ENCODE measurements around the gene BCL11B.

BCL11B gene

DNA sequence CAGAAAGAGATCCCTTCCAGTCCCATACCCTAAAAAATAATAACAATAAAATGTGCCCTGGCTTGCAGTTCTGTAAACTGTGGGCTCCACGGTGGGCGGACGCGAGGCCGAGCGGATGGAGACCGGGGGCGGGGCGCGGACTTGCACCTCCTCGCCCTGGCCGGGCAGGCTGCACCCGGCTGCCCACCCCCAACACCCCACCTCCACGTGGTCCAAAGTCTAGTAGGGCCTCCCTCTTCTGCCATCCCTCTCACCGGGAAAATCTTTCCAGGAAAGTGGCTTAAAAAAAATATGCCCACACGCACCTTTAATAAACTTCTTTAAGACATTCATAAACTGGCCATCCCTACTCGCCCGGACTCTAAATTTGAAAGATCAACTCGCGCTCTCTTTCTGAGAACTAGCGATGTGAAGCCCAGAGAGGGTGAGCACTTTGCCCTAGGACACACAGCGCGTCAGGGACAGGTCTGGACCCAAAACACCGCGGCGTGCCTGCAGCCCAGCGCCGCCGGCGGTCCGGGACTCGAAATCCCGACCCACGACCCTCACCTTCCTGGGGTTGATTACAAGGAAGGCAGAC is 1.9 kb upstream of the BCL11B start:
- peak overlapping the region; percentile 35 to 44 for H3K4me3 ChIP-seq (ENCODE audit: low read length in 2 of 2)
- H3K4me1 ChIP-seq (ENCODE audit: control insufficient read depth, insufficient read depth, low read length) = peaks cover 44% of the 10 kb centered on the region
- H3K27me3 ChIP-seq (ENCODE audit: control insufficient read depth in 1 of 2, insufficient read depth in 2 of 2, low read length in 2 of 2) = peaks cover 47 to 68% of the 10 kb centered on the region in 2 donors
- H3K9ac ChIP-seq (ENCODE audit: low read length in 2 of 2) = no peak overlapping the region
- no peaks in the 10 kb centered on the region for H3K36me3 ChIP-seq (ENCODE audit: control insufficient read depth in 2 of 2, insufficient read depth in 2 of 2, low read length in 2 of 2)
- no peaks in the 10 kb centered on the region for H3K9me3 ChIP-seq (ENCODE audit: control insufficient read depth in 2 of 2, low read length in 2 of 2)
- no peak overlapping the region for H3K27ac ChIP-seq (ENCODE audit: low read length)

DNA sequence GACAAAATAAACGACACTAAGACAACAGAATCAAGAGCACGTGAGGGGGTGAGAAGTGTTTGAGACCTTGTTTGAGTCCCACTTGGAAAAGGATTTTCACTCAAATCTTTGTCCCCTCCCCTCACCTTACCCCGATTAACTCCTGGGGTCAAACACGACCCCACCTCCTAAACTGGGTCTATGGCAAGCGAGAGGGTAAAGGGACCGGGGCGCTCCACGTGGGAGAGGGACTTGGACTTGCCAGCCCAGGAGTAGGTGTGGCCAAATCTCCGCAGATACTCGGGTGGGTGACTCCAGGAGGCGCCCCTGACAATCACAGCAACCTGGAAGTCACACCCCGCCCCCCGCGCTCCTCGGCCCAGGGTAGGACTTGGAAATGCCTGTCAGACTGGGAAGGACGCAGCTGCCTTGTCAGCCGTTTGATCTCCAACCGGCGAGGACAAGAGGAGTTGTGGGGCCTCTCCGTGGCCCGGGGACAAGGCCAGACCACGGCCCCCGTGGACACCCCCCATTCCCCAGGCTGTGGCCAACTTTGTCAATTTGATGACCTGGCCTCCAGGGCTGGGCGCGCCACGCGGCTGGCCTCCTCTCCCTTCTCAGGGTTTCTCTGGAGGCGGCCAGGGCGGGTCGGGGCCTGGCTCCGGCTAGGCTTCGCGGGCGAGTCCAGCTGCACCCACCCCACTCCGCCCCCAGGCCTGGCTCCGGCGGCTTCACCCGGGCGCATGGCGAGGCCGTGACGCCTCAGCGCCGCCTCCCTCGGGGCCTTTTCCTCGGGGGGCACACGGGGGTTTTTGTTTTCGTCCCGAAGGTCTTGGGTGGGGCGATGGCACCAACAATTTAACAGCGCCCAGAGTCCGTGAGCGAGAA is 1.1 kb upstream of the BCL11B start:
- Histone ChIP-seq H3K9ac (ENCODE audit: low read length in 2 of 2) (no peak overlapping the region), H3K4me3 (ENCODE audit: low read length in 2 of 2) (peak overlapping the region in 1 of 2 donors; percentile 44), H3K27me3 (ENCODE audit: control insufficient read depth in 1 of 2, insufficient read depth in 2 of 2, low read length in 2 of 2) (peaks cover 49 to 73% of the 10 kb centered on the region in 2 donors), H3K4me1 (ENCODE audit: control insufficient read depth, insufficient read depth, low read length) (peaks cover 44% of the 10 kb centered on the region), H3K9me3 (ENCODE audit: control insufficient read depth in 2 of 2, low read length in 2 of 2) (no peaks in the 10 kb centered on the region), H3K36me3 (ENCODE audit: control insufficient read depth in 2 of 2, insufficient read depth in 2 of 2, low read length in 2 of 2) (no peaks in the 10 kb centered on the region), H3K27ac (ENCODE audit: low read length) (no peak overlapping the region)

DNA sequence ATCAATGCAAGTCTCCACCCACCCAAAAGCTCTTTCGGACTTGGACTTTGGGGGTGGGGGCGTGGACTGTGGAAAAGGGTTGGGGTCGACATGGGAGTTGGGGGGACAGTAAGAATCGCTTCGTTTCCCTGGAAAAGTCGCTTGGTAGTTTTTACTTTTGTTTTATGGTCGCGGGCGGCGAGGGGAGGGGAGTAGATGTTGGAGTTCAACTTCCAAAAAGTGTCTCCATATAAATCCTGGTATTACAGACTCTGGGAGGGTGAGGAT is 568 bp upstream of the BCL11B start:
- Histone ChIP-seq H3K9ac (ENCODE audit: low read length in 2 of 2) (no peak overlapping the region), H3K4me1 (ENCODE audit: control insufficient read depth, insufficient read depth, low read length) (peaks cover 44% of the 10 kb centered on the region), H3K9me3 (ENCODE audit: control insufficient read depth in 2 of 2, low read length in 2 of 2) (no peaks in the 10 kb centered on the region), H3K27ac (ENCODE audit: low read length) (no peak overlapping the region), H3K36me3 (ENCODE audit: control insufficient read depth in 2 of 2, insufficient read depth in 2 of 2, low read length in 2 of 2) (no peaks in the 10 kb centered on the region), H3K27me3 (ENCODE audit: control insufficient read depth in 1 of 2, insufficient read depth in 2 of 2, low read length in 2 of 2) (peaks cover 51 to 77% of the 10 kb centered on the region in 2 donors), H3K4me3 (ENCODE audit: low read length in 2 of 2) (peak overlapping the region in 1 of 2 donors; percentile 55)

- Histone ChIP-seq H3K9ac (ENCODE audit: low read length in 2 of 2) (no peak overlapping the region), H3K4me3 (ENCODE audit: low read length in 2 of 2) (peak overlapping the region in 1 of 2 donors; percentile 55), H3K4me1 (ENCODE audit: control insufficient read depth, insufficient read depth, low read length) (peaks cover 44% of the 10 kb centered on the region), H3K36me3 (ENCODE audit: control insufficient read depth in 2 of 2, insufficient read depth in 2 of 2, low read length in 2 of 2) (no peaks in the 10 kb centered on the region), H3K27ac (ENCODE audit: low read length) (no peak overlapping the region), H3K27me3 (ENCODE audit: control insufficient read depth in 1 of 2, insufficient read depth in 2 of 2, low read length in 2 of 2) (peaks cover 46 to 80% of the 10 kb centered on the region in 2 donors), H3K9me3 (ENCODE audit: control insufficient read depth in 2 of 2, low read length in 2 of 2) (no peaks in the 10 kb centered on the region)
These were observed 616 bp downstream of the BCL11B start for GRCh38 chr14:99271221-99271941.

DNA sequence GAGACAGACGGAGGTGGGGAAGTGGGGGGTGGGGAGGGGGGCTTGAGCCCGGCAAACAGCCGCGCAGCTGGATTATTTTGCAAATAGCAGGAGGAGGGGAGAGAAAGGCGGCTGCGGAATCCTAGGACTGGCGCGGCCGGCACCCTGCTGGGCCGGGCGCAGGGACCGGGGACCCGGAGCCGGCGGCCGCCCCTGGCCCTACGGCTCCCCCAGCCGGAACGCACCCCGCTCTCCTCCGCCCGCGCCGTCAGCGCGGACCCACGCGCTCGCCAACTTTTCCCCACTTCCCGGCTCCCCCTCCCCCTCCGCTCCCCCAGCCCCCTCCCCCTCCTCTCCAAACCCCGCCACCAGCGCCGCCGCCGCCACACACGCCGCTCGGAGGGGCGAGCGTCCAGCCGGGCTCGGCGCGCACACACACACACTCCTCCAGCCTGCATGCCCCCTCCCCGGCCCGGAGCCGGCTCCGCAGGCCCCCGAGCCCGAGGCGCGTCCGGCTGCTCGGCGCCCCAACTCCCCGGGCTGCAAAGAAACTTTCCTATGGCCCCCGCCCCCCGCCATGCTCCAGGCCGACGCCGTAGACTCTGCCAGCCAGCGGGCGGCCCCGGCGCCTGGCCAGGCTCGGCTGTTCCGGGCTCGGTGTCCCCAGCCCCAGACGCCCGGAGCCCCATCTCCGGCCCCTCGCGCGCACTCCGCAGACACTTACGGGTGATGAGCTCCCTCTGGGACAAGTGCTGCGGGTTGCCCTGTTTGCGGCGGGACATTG is 1.4 kb downstream of the BCL11B start:
- H3K9ac ChIP-seq (ENCODE audit: low read length in 2 of 2) = no peak overlapping the region
- no peak overlapping the region for H3K4me3 ChIP-seq (ENCODE audit: low read length in 2 of 2)
- H3K27ac ChIP-seq (ENCODE audit: low read length) = no peak overlapping the region
- peaks cover 45 to 83% of the 10 kb centered on the region in 2 donors for H3K27me3 ChIP-seq (ENCODE audit: control insufficient read depth in 1 of 2, insufficient read depth in 2 of 2, low read length in 2 of 2)
- no peaks in the 10 kb centered on the region for H3K9me3 ChIP-seq (ENCODE audit: control insufficient read depth in 2 of 2, low read length in 2 of 2)
- peaks cover 44% of the 10 kb centered on the region for H3K4me1 ChIP-seq (ENCODE audit: control insufficient read depth, insufficient read depth, low read length)
- H3K36me3 ChIP-seq (ENCODE audit: control insufficient read depth in 2 of 2, insufficient read depth in 2 of 2, low read length in 2 of 2) = no peaks in the 10 kb centered on the region

GRCh38 chr14:99268810-99269707 is 2.9 kb downstream of the BCL11B start:
- H3K4me3 ChIP-seq (ENCODE audit: low read length in 2 of 2) = no peak overlapping the region
- peaks cover 35% of the 10 kb centered on the region for H3K4me1 ChIP-seq (ENCODE audit: control insufficient read depth, insufficient read depth, low read length)
- H3K9ac ChIP-seq (ENCODE audit: low read length in 2 of 2) = no peak overlapping the region
- no peaks in the 10 kb centered on the region for H3K9me3 ChIP-seq (ENCODE audit: control insufficient read depth in 2 of 2, low read length in 2 of 2)
- peaks cover 45 to 78% of the 10 kb centered on the region in 2 donors for H3K27me3 ChIP-seq (ENCODE audit: control insufficient read depth in 1 of 2, insufficient read depth in 2 of 2, low read length in 2 of 2)
- no peaks in the 10 kb centered on the region for H3K36me3 ChIP-seq (ENCODE audit: control insufficient read depth in 2 of 2, insufficient read depth in 2 of 2, low read length in 2 of 2)
- H3K27ac ChIP-seq (ENCODE audit: low read length) = no peak overlapping the region

DNA sequence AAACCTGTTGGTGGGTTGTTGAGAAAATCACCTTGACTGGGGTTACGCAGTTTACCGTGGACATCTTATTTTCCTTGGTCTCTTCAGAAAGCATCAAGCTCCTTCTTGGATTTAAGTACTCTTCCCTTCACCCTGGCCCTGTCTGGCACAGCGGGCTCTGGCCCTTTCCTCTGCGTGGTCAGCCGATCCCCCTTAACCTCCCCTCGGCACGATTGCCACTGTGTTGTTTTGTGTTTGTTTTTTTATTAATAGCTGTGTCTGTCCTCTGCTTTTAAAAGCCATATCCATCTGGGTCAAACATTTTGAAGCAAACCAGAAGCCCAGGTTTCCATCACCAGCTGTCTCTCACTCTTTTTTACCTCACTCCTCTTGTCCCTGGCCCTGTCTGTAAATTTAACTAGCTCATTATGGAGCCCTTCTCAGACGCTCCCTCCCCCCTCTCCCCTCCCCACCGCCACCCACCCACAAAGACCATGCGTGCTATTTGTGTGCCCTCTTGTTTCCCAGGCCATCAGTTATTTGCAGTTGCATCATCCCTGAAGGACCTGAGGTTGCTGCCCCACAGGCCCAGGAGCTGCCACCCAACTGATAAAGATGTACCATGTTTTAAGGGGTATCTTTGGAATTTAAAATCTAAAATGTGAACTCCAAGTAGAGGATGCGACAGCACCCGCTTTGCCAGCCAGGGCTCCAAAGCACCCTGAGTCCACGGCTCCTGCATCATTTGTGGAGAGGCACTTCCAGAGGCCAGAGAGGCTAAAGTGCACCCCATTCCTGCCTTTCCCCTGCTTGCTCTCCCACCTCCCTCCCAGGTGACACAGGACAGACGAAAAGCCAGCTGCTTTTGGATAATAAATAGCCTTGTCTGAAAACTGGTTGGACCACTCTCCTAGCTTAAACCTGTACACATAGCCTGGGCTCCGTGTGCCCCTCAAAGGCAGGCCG is 3.9 kb downstream of the BCL11B start:
- Histone ChIP-seq H3K4me3 (ENCODE audit: low read length in 2 of 2) (no peak overlapping the region), H3K4me1 (ENCODE audit: control insufficient read depth, insufficient read depth, low read length) (peaks cover 25% of the 10 kb centered on the region), H3K27ac (ENCODE audit: low read length) (no peak overlapping the region)

DNA sequence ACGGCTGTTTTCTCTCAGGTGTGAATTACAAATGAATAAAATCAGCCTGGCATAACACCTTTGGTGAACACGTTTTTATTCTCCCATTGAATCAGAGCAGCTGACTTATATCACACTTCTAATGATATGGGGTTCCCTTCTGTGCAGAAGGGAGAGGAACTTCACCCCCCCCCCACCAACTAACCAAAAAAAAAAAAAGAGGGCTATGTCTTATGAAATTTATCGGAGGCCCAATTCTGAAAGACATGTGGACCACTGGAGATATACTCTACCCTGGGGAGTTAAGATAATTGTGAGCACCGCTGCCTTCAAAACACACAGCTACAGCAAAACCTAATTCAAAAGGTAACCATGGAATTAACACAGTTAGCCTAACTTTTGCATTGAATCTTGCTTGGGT is 4.6 kb downstream of the BCL11B start:
- no peaks in the 10 kb centered on the region for H3K9me3 ChIP-seq (ENCODE audit: control insufficient read depth in 2 of 2, low read length in 2 of 2)
- no peak overlapping the region for H3K9ac ChIP-seq (ENCODE audit: low read length in 2 of 2)
- H3K4me1 ChIP-seq (ENCODE audit: control insufficient read depth, insufficient read depth, low read length) = peaks cover 18% of the 10 kb centered on the region
- H3K27me3 ChIP-seq (ENCODE audit: control insufficient read depth in 1 of 2, insufficient read depth in 2 of 2, low read length in 2 of 2) = peaks cover 35 to 64% of the 10 kb centered on the region in 2 donors
- H3K4me3 ChIP-seq (ENCODE audit: low read length in 2 of 2) = no peak overlapping the region
- no peaks in the 10 kb centered on the region for H3K36me3 ChIP-seq (ENCODE audit: control insufficient read depth in 2 of 2, insufficient read depth in 2 of 2, low read length in 2 of 2)
- H3K27ac ChIP-seq (ENCODE audit: low read length) = no peak overlapping the region

More for the DNA sequence above, 3.9 kb downstream of the BCL11B start:
- no peaks in the 10 kb centered on the region for H3K9me3 ChIP-seq (ENCODE audit: control insufficient read depth in 2 of 2, low read length in 2 of 2)
- H3K27me3 ChIP-seq (ENCODE audit: control insufficient read depth in 1 of 2, insufficient read depth in 2 of 2, low read length in 2 of 2) = peaks cover 39 to 68% of the 10 kb centered on the region in 2 donors
- no peaks in the 10 kb centered on the region for H3K36me3 ChIP-seq (ENCODE audit: control insufficient read depth in 2 of 2, insufficient read depth in 2 of 2, low read length in 2 of 2)
- H3K9ac ChIP-seq (ENCODE audit: low read length in 2 of 2) = no peak overlapping the region

Data from stomach smooth muscle (tissue), 2 donors.